ENCODE results near the gene TRIM47.
A peak's percentile ranks its signal among the peaks of the same experiment; 100 is the strongest.

TRIM47 gene

GRCh38 chr17:75908201-75908600 lies 29.8 kb upstream of the TRIM47 start:
- DNase-seq = no peak

- no peak for DNase-seq
Measured at GRCh38 chr17:75906143-75906884, 27.9 kb upstream of the TRIM47 start.

- peak; percentile 99 for DNase-seq
Measured at GRCh38 chr17:75904749-75905521, 26.6 kb upstream of the TRIM47 start, which contains the start of gene MRPL38. MRPL38 (minus strand) TSS chr17:75904884; CDS start chr17:75904875, 9 bp downstream.

GRCh38 chr17:75902406-75902805 lies 24.0 kb upstream of the TRIM47 start:
- no peak for DNase-seq

GRCh38 chr17:75901727-75902126 lies 23.3 kb upstream of the TRIM47 start:
- no peak for DNase-seq

GRCh38 chr17:75900691-75901533 lies 22.5 kb upstream of the TRIM47 start:
- DNase-seq = no peak

- no peak for DNase-seq
Measured at GRCh38 chr17:75899767-75900468, 21.5 kb upstream of the TRIM47 start.

GRCh38 chr17:75899353-75899752 lies 21.0 kb upstream of the TRIM47 start:
- no peak for DNase-seq

GRCh38 chr17:75898791-75899190 lies 20.4 kb upstream of the TRIM47 start:
- no peak for DNase-seq

- no peak for DNase-seq
Measured at GRCh38 chr17:75898065-75898464, 19.7 kb upstream of the TRIM47 start.

- no peak for DNase-seq
Measured at GRCh38 chr17:75897160-75898019, 19.0 kb upstream of the TRIM47 start.

- DNase-seq = peak; percentile 94
Measured at GRCh38 chr17:75896415-75897159, 18.2 kb upstream of the TRIM47 start, which contains the start of gene TRIM65. TRIM65 (minus strand) TSS chr17:75896951; CDS start chr17:75896937, 14 bp downstream.

- peak; percentile 71 for DNase-seq
Measured at GRCh38 chr17:75895370-75896155, 17.2 kb upstream of the TRIM47 start.

- no peak for DNase-seq
Measured at GRCh38 chr17:75894049-75894733, 15.8 kb upstream of the TRIM47 start.

- DNase-seq = no peak
Measured at GRCh38 chr17:75893305-75894048, 15.1 kb upstream of the TRIM47 start.

- DNase-seq = no peak
Measured at GRCh38 chr17:75892556-75893224, 14.3 kb upstream of the TRIM47 start.

- DNase-seq = no peak
Measured at GRCh38 chr17:75891605-75892555, 13.5 kb upstream of the TRIM47 start.

Data from activated CD8-positive, alpha-beta memory T cell treated with anti-CD3 and anti-CD28 coated beads for 24 hours (primary cell).